Activated T-cell treated with anti-CD3 and anti-CD28 coated beads for 24 hours (primary cell): ENCODE results near the gene PRKAG2.
"Not testable (repeated sequence)": the region's sequence is repeated elsewhere in the genome, so short reads cannot be mapped to it uniquely, and the experiment has no call there.

Source experiments
- DNase-seq: peaks from one replicate; pipeline ENCODE4 v3.0.0-alpha.2; 2020; ENCODE audit warnings: low read depth

PRKAG2 gene

DNA sequence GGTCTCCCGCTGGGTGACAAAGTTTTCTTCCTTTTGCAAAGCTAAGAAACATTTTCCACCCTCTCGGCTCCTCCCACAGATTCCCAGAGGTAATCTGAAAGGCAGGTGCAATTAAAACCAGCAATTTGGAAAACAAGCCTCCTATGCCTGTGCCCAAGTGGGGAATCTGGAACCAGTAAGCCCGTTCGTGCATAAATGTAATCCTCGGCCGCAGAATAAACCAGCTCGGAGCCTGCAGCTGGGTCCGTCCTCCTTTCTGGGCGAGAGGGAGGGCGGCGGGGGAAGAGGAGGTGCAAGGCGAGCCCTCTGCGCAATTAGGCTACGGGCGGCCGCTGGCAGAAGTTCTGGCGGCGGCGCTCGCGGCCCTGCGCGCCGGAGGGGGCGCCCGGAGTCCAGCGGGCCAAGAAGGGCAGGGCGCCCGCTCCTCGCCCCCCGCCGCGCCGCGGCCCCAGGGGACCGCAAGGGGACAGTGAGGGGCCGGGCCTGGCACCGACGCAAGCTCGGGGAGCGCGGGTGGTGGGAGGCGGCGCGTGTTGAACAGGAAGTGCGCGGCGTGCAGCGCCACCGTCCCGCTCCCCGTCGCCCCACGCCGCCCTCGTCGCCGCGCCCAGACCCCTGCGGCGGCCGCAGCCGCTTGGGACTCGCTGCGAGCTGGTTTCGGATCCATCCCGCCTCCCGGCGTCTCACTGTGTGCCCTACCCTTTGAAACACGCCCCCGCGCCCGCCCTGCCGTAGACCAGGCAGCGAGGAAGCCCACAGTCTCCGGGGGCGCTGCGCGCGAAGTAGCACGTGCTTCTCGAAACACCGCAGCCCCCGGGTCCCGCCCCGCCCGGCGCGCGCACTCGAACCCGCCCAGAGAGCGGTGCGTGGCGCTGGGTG lies at the start of gene PRKAG2:
Gene PRKAG2, minus strand, starts transcription at position 217 of the 879 bp plus-strand sequence. CDS start 495 bp downstream, outside the sequence.
- DNase-seq, result peak; percentile 58

DNA sequence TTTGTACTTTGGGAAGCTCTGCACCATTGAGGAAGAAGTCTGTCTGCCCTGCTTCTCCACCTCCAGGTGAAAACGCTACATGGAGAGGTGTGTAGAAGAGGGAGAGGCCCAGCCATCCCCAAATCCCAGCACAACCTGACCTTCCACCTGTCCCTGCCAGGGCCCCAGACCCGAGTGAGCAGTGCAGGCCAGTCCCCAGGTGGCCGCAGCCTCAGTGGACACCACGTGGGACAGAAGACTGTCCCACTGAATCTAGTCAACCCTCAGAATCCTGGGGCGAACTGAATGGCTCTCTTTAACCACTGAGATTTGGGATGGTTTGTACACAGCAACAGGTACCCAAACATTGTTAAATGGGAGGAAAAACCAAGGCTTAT lies 49.4 kb upstream of the PRKAG2 start:
- no peak for DNase-seq

DNA sequence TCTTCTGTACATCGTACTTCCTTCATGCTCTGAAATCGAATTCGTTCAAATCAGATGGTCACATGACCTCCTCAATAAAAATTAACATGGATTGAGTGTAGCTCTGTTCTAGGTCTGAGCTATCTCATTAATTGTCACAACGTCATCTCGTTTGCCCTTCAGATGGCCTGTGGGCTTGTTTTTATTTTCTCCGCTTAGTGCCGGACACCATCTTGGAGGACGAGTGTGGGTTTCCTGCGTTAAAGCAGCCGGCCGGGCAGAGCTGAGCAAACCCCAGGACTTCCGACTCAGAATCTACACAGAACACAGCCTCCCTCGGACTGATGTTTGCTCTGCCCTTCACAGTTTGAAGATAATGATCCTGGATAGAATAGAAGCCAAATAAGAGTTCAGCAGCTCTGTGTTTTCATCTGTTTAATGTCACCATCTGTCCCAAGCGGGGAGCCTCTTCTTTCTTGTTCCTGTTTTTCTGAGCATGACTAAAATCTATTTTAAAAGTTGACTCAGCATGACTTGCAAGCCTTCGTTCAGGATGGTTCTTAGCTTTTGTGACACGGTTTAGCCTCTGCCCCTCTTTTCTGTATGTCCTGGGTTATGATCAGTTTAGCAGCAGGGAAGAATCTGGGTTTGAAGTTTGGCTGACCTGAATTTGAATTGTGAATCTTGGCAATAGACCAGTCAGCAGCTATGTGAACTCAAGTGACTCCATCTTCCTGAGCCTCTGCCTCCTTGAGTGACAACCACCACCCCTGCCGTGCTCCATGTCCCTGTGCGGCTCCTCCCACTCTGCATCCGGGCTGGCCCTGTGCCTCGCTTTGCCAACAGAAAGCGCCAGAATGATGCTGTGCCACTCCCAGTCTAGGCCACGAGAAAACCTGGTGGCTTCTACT lies 48.8 kb upstream of the PRKAG2 start:
- DNase-seq, result no peak

DNA sequence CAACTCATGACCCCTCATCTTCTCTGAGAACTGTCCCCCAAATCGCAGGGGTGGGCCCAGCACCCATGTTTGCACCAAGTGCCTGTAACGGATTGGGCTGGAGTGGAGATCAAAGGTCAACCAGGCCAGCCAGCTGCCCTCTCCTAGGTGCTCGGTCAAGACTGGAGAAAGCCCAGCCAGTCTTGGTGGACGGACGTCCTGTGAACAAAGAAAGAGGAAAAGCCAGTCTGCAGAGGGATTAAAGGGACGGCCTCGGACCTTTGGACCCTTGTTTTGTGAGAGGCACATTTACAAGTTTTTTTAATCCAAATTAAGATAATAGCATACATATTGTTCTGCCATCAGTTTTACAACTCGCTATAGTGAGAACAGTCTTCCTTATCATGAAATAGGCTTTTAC lies 47.6 kb upstream of the PRKAG2 start:
- no peak for DNase-seq

DNA sequence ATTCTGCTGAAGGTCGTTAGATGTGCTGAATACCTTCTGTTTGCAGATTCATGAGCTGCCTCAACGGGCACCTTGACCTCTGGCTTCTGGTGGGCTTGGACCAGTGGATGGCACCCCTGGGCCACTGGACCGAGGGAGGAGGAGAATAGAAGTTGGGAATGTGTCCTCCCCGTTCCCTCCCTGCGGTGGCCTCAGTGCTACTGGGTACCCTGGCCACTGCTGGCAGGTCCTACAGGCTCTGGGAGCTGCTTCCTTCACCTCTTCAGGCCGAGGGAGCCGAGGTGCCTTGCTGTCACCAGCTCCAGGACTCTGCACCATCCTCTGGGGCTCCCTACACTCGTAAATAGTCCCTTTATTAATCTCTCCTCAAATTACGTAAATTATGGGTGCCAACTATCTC lies 47.1 kb upstream of the PRKAG2 start:
- DNase-seq, result no peak

DNA sequence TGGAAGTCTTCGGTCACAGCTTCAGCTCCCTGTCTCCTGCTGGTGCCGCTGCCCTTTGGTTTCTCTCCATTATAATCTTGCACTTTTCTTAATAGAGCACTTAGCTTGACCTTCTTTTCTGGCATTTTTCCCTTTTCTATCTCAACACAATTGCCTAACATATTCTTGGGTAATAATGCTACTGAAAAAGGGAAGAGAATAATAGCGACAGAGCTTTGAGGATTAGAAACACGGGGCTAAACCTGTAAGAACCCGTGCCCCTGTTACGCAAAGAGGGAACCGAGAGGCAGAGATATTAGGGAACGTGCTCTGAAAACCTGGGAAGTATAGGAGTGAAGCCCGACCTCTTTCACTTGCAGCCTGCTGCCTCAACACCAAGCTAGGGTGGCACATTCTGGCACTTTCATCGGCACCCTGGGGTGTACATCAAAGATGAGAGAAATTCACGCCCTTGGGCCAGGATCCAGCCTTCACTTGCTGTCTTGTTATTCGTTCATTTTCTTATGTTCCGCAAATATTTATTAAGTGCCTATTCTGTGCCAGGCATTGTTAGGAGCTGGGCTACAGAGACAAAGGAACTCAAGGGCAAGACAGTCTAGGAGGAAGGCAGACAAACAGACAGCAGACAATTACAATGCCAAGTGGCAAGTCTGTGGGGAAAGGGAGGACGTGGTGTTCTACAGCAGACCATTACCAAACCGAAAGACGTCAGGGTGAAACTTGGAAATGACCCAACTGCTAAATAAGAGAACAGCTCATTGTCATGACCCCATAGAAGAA lies 46.4 kb upstream of the PRKAG2 start:
- DNase-seq, result no peak

DNA sequence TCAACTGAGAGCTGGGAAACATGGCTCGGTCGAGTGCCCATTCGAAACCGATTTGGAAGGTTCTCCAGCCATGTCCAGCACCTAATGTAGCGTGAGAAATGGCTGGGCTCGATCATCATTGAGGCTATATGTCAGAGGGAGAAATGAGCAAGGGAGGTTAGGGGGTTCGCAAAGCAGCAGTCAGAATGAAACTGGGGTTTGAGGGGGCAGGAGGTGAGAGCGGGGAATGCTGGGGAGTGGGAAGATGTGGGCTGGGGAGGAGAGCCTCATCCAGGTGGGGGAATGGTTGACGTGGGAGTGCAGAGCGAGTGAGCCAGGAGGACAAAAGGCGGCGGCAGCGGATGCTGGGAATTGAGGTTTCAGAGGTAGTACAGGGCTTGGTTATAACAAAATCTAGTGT lies 44.5 kb upstream of the PRKAG2 start:
- DNase-seq, result no peak

DNA sequence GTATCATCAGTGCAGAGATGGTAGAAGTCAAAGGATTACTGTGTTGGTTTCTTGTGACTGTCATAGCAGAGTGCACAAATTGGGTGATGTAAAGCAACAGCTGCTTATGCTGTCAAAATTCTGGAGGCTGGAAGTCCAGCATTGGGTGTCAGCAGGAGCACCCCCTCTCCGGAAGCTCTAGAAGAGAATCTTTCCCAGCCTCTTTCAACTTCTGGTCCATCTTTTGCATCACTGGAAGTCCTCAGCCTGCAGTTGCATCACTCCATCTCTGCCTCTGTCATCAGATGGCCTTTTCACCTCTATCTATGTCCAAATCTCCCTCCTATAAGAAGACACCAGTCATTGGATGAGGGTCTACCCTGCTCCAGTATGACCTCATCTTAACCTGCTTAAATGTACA lies 43.6 kb upstream of the PRKAG2 start:
- DNase-seq, result no peak

DNA sequence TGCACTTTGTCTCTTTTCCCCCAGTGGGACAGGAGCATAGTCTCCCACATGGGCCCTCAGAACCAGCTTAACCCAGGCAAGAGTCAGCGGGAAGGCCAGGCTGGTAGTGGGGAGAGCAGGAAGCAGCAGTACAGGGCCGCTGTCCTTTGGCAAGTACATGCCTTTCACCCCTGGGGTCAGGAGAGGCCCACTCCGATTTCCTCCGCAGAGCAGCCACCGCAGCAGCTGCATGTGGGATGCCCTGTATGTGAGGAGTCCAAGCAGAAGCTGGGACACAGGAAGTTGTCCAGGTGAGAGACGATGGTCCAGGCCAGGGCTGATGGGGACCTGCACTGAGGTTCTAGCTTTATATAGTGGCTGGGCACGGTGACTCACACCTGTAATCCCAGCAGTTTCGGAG lies 42.7 kb upstream of the PRKAG2 start:
- no peak for DNase-seq

DNA sequence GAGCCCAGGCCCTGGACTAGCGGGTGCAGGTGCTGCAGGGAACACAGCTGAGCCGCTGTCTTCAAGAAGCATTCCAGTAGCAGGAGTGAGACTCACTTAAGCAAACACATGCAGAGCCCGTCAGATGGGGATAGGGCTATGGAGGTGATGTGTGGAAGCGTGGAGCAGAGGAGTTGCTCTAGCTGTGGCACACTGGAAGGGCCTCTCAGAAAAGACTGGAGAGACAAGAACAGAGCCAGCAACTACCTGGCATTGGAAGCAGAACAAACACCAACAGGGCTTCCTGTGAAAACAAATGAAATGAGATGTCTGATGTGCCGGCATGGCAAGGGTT lies 41.6 kb upstream of the PRKAG2 start:
- DNase-seq, result no peak

DNA sequence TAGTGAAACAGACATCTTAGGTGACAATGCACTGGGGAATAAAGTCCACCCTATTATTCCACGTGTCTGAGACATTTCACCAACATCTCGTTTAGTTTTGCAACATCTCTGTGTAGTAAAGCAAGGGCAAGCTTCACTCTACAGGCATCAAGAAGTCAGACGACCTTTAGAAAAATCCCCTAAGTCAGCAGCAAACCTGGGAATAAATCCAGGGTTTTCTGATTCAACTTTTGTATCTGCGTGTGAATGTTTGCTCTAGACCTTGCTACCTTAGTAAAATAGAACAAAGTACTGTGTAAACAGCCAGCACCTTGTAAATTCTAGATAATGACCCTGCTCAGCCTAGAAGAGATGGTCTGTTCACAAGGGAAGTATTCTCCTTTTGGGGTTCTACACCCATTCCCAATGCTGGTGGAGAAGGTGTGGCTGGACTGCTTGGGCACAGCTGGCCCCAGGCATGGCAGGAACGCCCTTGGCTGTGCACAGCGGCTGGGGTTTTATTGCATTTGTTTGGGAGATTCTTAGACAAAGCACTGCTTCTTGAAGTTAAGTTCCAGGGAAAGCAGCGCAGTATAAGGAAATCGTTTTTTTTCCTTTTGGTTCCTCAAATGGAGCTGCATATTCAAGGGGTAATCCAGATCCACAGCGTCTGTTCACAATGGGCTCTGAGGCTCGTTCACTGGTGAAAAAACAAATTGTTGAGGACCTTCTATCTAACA lies 41.0 kb upstream of the PRKAG2 start:
- no peak for DNase-seq

DNA sequence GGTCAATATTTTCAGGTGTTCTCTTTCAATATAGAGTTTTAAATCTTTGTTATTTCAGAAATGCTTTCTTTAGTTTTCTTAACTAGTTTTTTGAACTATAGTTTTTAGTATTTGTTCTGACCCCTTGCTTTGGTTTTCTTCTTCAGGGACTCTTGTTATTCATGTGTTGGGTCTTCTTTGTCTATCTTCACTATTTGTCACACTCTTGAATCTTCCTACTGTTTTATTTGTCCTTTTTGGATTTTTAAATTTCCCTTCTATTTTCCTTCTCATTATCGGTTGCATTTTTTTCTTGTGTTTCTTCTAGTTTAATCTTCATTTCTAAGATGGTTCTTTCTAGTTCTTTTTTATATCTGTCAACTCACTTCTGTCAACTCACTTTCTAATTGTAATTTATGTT lies 37.1 kb upstream of the PRKAG2 start:
- DNase-seq, result no peak

DNA sequence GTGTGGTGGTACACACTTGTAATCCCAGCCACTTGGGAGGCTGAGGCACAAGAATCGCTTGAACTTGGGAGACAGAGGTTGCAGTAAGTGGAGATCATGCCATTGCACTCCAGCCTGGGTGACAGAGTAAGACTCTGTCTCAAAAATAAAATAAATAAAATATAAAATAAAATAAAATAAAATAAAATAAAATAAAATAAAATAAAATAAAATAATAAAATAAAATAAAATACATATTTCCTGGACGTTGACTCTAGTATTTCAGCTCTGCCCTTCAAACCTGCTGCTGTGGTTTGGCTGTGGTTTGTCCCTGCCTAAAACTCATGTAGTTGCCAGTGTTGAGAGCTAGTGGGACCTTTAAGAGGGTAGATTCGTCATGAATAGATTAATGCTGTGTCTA lies 33.7 kb upstream of the PRKAG2 start:
- not testable (repeated sequence) for DNase-seq

DNA sequence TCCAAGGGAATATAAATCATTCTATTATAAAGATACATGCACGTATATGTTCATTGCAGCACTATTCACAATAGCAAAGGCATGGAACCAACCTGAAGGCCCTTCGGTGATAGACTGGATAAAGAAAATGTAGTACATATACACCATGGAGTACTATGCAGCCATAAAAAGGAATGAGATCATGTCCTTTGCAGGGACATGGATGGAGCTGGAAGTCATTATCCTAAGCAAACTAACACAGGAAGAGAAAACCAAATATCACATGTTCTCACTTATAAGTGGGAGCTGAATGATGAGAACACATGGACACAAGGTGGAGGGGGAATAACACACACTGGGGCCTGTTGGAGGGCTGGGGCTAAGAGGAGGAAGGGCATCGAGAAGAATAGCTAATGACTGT lies 30.2 kb upstream of the PRKAG2 start:
- not testable (repeated sequence) for DNase-seq

DNA sequence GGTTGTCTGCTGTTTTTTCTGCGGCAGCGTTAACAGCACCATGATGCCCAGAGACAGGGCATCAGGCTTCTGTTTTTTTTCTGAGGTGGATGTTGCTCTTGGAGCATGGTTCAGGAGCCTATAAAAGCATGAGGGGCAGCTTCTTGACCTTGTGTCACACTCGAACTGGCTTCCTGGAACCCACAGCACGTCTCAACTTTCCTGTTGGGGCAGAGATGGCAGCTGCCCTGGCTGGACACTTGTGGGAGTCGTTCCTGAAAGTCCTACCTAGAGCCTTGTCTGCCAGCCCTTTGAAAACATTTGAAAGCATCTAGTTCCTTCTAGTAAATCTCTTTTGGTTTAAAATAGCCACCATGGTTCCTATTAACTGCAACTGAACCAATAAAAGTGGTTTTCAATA lies 28.9 kb upstream of the PRKAG2 start:
- no peak for DNase-seq

DNA sequence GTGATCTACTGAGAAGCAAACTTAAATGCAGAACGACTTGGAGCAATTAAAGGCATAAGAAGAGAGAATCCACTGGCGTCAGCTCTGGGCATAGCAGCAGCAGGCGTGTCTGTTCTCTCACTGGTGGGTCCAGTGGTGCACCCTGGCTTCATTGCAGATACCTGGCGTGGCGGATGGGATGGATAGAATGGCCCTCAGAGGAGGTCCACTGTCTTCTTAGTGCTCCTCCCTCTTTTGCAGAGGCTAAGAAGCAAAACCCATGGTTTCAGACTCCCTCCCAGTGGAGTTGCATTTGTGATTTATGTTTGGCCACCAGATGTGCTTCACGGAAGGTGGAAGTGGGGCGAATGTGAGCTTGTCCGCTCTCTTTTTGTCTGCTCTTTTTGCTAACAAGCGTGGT lies 28.4 kb upstream of the PRKAG2 start:
- no peak for DNase-seq

DNA sequence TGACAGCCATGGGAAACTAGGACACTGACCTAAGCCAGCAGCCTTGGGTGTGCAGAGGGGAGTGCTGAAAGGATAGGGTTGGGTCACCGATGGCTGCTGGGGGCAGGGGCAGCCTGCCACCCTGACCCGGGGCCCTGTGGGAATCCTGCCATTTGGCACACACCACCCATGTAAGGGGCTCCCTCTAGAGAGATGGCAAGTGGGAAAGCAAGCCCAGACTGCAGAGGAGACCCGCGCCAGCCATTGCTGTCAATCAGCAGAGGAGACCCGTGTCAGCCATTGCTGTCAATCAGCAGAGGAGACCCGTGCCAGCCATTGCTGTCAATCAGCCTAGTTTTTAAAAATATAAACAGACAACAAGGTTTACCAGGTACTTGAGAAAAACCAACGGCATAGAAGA lies 27.4 kb upstream of the PRKAG2 start:
- DNase-seq, result no peak

DNA sequence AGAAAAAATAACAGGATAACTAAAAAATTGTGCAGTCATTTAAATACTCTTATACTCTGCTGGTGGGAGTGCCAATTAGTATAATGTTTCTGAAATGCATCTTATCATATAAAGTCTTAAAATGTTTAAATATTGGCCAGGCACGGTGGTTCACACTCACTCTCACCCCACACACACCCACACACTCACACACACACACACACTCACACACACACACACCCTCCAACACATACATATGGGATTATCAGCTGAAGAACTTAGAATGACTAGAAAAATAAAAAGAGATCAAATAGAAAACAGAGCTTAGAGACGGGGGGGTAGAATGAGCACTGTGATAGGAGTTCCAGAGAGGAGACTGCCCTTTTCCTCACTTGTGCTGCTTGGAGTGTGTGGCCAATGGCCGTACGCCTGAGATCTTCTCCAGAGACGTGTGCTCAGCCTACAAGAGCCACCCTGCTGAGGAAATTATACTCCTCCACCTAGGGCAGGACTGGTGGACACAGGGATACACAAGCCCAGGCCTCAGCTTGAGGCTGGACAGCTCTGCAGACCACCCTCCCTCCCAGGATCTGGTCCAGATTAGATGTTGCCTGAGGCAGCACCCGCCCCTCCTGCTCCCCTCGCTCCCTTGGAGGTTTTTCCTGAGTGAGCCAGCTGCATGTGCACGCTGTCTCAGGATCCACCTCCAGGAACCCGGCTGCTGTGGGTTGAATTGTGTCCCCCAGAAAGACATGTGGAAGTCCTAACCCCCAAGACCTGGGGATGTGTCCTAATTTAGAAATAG lies 26.5 kb upstream of the PRKAG2 start:
- no peak for DNase-seq

DNA sequence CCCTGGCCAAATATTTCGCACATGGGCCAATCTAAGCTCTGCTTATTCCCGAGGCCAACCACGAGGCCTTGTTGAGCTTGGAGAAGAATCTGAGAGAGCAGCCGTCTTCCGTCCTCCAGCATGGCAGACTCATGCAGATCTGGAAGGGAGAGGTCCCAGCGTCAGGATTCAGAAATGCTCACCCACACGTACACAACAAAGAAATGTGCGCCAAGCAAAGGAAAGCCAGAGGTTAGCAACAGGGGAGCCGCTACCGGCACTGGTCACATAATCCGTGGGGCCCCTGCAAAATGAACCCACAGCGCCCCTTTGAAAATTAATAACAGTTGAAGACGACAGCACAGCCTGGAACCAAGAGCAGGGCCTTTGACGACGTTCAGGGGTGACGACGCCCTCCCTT lies 25.4 kb upstream of the PRKAG2 start:
- DNase-seq, result no peak

DNA sequence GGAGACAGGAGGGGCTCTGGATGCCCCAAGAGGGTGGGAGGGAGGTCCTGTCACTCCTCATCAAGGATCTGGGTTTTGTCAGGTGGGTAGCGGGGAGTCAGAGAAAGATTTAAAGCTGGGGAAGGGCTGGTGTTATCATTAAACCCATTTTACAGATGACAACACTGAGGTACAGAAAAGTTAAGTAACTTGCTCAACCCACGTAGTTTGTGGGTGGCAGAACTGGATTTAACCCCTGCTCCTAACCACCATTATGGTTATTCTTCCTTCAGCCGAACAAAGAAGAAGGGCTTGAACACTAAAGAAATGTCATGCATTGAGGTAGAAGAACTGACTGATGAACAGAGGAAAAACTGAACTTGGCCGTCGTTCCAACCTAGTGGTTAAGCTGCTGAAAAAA lies 24.9 kb upstream of the PRKAG2 start:
- no peak for DNase-seq

DNA sequence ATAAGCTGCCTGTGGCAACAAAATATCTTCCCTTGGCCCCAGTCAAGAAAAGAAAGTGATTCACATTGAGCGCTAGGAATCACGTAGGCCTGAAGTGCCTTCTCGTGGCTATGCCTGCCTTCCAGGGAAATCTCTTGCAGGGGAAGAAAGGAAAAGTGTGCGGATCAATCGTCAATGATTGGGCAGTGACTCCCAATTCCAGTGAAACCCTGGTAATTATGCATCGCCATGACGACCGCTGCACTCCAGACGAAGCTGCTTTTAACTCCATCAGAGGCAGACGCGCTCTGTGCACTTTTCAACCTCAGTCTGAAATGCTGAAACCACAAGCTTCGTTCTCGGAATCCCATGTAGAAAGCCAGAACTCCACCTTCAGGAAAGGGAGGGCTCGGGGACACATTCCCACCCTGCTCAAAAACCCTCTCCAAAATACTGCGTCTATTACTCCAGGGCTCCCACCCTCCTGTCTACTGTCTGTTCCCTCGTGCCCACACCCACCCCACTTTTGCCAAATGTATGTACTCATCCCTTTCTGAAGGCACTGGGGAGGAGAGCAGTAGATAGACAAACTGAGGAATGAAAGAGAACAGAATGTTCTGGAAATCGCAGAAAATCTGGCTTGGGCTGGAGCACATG lies 24.2 kb upstream of the PRKAG2 start:
- DNase-seq, result no peak
